ENCODE measurements around the gene PRSS27.

PRSS27 gene

GRCh38 chr16:2708955-2709587, 11.0 kb downstream of the PRSS27 start:
- DNase-seq (ENCODE audit: low spot score), result no peak

- no peak for DNase-seq (ENCODE audit: low spot score)
These were observed 11.8 kb downstream of the PRSS27 start for GRCh38 chr16:2708290-2708639.

- no peak for DNase-seq (ENCODE audit: low spot score)
These were observed 12.4 kb downstream of the PRSS27 start for GRCh38 chr16:2707368-2708289.

- DNase-seq (ENCODE audit: low spot score), result no peak
These were observed 13.3 kb downstream of the PRSS27 start for GRCh38 chr16:2706611-2707311.

GRCh38 chr16:2706085-2706484, 13.9 kb downstream of the PRSS27 start:
- DNase-seq (ENCODE audit: low spot score), result no peak

GRCh38 chr16:2705351-2705750, 14.7 kb downstream of the PRSS27 start:
- no peak for DNase-seq (ENCODE audit: low spot score)

- no peak for DNase-seq (ENCODE audit: low spot score)
These were observed 15.1 kb downstream of the PRSS27 start for GRCh38 chr16:2704983-2705275.

- DNase-seq (ENCODE audit: low spot score), result no peak
These were observed 15.7 kb downstream of the PRSS27 start for GRCh38 chr16:2704166-2704982.

- no peak for DNase-seq (ENCODE audit: low spot score)
These were observed 16.9 kb downstream of the PRSS27 start for GRCh38 chr16:2702871-2703745.

- DNase-seq (ENCODE audit: low spot score), result no peak
These were observed 17.6 kb downstream of the PRSS27 start for GRCh38 chr16:2702438-2702825.

- no peak for DNase-seq (ENCODE audit: low spot score)
These were observed 18.1 kb downstream of the PRSS27 start for GRCh38 chr16:2701713-2702437.

- DNase-seq (ENCODE audit: low spot score), result no peak
These were observed 18.8 kb downstream of the PRSS27 start for GRCh38 chr16:2701272-2701671.

- DNase-seq (ENCODE audit: low spot score), result no peak
These were observed 19.2 kb downstream of the PRSS27 start for GRCh38 chr16:2700786-2701185.

- DNase-seq (ENCODE audit: low spot score), result no peak
These were observed 20.0 kb downstream of the PRSS27 start for GRCh38 chr16:2699791-2700600.

- no peak for DNase-seq (ENCODE audit: low spot score)
These were observed 20.9 kb downstream of the PRSS27 start for GRCh38 chr16:2698965-2699750.

- DNase-seq (ENCODE audit: low spot score), result no peak
These were observed 21.7 kb downstream of the PRSS27 start for GRCh38 chr16:2698103-2698870.

GRCh38 chr16:2697401-2697948, 22.5 kb downstream of the PRSS27 start:
- no peak for DNase-seq (ENCODE audit: low spot score)
